ENCODE measurements around the gene AGBL5.

Gene AGBL5

GRCh38 chr2:27006602-27007415 lies 44.7 kb upstream of the AGBL5 start:
- no peak for DNase-seq (ENCODE audit: low read depth in 1 of 2, low spot score in 1 of 2)
- TF ChIP-seq POLR2AphosphoS5 (IDR thresholded peaks at IDR 0.05; ENCODE audit: low read depth), result no peak
- no peak for TF ChIP-seq GABPA (IDR thresholded peaks at IDR 0.05; ENCODE audit: low read depth)
- TF ChIP-seq SPI1 (IDR thresholded peaks at IDR 0.05; ENCODE audit: borderline replicate concordance, low read depth), result no peak
- no peak for TF ChIP-seq REST (IDR thresholded peaks at IDR 0.05; ENCODE audit: insufficient replicate concordance, low read depth)
- TF ChIP-seq CTCF (IDR thresholded peaks at IDR 0.05; ENCODE audit: insufficient read depth, low read length), result no peak
- H3K27ac ChIP-seq (replicated peaks), result no peak overlapping the region
- H3K27me3 ChIP-seq (ENCODE audit: insufficient read depth, poor library complexity, severe bottlenecking), result peaks cover 4% of the 10 kb centered on the region
- H3K4me3 ChIP-seq (replicated peaks; ENCODE audit: insufficient read depth, low read length), result no peak overlapping the region

- no peak for TF ChIP-seq GABPA (IDR thresholded peaks at IDR 0.05; ENCODE audit: low read depth)
- TF ChIP-seq CTCF (IDR thresholded peaks at IDR 0.05; ENCODE audit: insufficient read depth, low read length), result no peak
- TF ChIP-seq REST (IDR thresholded peaks at IDR 0.05; ENCODE audit: insufficient replicate concordance, low read depth), result no peak
- no peak for TF ChIP-seq POLR2AphosphoS5 (IDR thresholded peaks at IDR 0.05; ENCODE audit: low read depth)
- TF ChIP-seq SPI1 (IDR thresholded peaks at IDR 0.05; ENCODE audit: borderline replicate concordance, low read depth), result no peak
- H3K4me3 ChIP-seq (replicated peaks; ENCODE audit: insufficient read depth, low read length), result no peak overlapping the region
- no peak for DNase-seq (ENCODE audit: low read depth in 1 of 2, low spot score in 1 of 2)
- no peak overlapping the region for H3K27ac ChIP-seq (replicated peaks)
- H3K27me3 ChIP-seq (ENCODE audit: insufficient read depth, poor library complexity, severe bottlenecking), result peaks cover 4% of the 10 kb centered on the region
Measured at GRCh38 chr2:27007416-27008374, 43.8 kb upstream of the AGBL5 start.

- no peak for DNase-seq (ENCODE audit: low read depth in 1 of 2, low spot score in 1 of 2)
- Histone ChIP-seq H3K27ac (replicated peaks) (no peak overlapping the region), H3K4me3 (replicated peaks; ENCODE audit: insufficient read depth, low read length) (no peak overlapping the region)
Measured at GRCh38 chr2:27008678-27009077, 42.8 kb upstream of the AGBL5 start.

More at GRCh38 chr2:27008678-27009077, 42.8 kb upstream of the AGBL5 start:
- peaks cover 4% of the 10 kb centered on the region for H3K27me3 ChIP-seq (ENCODE audit: insufficient read depth, poor library complexity, severe bottlenecking)
- TF ChIP-seq POLR2AphosphoS5 (IDR thresholded peaks at IDR 0.05; ENCODE audit: low read depth), result no peak
- no peak for TF ChIP-seq REST (IDR thresholded peaks at IDR 0.05; ENCODE audit: insufficient replicate concordance, low read depth)
- TF ChIP-seq GABPA (IDR thresholded peaks at IDR 0.05; ENCODE audit: low read depth), result no peak
- no peak for TF ChIP-seq CTCF (IDR thresholded peaks at IDR 0.05; ENCODE audit: insufficient read depth, low read length)
- no peak for TF ChIP-seq SPI1 (IDR thresholded peaks at IDR 0.05; ENCODE audit: borderline replicate concordance, low read depth)

Data from HL-60 (cell line).